NCI-H345 treated with DMSO at 0.1 percent for 48 hours (cell line): ENCODE data around the gene SLC41A3.

Experiments
- DNase-seq: peaks from one replicate; lab custom pipeline; 2025; ENCODE audit not compliant: unreplicated experiment; lab: John Stamatoyannopoulos, UW

Gene SLC41A3

GRCh38 chr3:126083913-126084767 lies at the start of gene SLC41A3:
TSS of gene SLC41A3 (minus strand) at chr3:126084124. CDS start at chr3:126068219, 15,905 bp downstream.
- peak; percentile 23 for DNase-seq

- no peak for DNase-seq
Measured at GRCh38 chr3:126133606-126134005, 49.7 kb upstream of the SLC41A3 start.

DNA sequence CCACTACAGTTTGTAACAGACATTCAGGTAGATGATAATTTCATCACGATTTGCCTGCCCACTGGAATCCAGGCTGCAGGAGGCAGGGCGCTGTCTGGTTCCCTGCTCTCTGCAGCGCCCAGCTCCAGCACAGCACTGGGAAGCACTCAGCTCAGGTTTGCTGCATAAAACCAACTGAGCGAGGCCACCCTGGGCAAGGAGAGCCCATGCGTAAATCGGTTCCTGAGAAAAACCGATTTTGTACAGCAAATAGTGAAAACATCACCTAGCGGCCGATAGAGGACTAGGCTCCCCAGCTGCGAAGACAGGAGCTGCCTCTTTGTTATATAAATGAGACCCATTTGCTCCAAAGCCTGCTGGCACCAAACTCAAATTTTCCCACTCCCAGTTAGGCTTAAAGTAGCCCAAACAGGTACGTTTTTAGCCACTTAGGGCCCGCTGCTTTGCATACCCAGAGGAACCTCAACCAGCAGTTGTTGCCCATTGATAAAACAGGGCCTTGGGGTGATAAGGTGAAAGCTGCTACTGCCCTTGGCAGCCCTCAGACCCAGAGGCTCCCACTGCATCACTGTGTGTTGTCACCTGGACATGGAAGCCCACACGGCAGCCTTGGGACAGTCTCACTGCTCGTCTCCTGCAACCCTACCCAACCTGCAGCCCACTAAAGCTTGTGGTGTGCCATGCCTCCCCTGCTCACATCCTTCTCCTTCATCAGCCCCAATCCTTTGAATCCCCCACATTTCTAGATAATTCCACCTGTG lies 49.0 kb upstream of the SLC41A3 start:
- DNase-seq, result no peak

- DNase-seq, result no peak
Measured at GRCh38 chr3:126131881-126132750, 48.2 kb upstream of the SLC41A3 start.

DNA sequence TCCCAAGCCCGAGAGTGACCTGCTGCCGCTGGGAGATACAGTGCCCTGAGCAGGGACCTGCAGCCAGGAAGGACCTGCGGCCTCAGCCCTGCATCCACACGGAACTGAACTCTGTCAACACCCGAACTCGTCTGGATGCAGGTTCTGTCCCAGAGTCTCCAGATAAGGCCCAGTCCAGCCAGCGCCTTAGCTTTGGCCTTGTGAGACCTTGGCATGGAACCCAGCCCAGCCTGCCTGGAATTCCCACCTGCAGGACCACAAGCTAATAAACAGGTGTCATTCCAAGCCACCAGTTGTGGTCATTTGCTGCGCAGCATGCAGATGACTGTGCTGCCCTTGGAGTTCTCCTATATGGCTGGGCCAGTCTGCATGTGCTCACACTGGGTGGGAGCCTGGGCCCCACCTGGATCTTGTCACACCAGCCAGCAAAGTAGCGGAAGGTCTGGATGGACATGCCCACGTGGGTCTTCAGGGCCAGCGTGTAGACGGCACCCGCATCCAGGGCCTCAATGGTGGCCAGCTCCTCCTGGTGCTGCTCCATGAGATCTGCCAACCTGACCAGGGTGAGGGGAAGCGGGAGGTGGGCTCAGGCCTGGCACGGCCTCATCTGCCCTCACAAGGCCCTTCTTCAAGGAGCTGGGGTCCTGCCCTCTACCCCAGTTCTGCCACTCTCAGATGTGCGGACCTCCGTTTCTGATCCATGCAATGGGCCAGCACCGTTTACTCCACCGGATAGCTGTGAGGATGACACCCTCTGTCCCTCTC lies 47.2 kb upstream of the SLC41A3 start:
- DNase-seq, result no peak

- no peak for DNase-seq
Measured at GRCh38 chr3:126130081-126130855, 46.3 kb upstream of the SLC41A3 start.

DNA sequence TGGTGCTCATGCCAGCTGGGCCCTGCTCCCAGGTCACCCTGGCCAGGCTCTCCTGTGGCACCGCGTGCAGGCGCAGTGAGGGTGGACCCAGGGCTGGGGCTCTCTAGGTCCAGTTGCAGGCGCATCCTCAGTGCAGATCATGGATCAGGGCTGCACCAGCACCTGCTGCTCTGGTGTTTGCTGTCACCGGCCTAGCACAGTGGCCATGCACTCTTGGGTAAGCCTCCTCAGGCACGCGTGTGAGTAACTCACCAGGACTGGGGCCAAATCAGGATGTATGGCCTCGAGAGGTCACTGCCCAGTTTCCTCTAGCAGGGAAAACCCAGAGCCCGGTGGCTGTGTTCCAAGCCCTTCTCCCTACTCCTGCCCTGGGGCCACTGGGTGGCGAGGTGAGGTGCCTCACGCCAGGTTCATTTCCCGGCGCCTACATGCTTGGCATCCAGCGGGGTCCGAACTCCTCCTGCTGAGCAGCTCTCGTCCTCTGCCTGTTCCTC lies 45.5 kb upstream of the SLC41A3 start:
- DNase-seq, result no peak

GRCh38 chr3:126128504-126129397 lies 44.8 kb upstream of the SLC41A3 start:
- DNase-seq, result no peak

DNA sequence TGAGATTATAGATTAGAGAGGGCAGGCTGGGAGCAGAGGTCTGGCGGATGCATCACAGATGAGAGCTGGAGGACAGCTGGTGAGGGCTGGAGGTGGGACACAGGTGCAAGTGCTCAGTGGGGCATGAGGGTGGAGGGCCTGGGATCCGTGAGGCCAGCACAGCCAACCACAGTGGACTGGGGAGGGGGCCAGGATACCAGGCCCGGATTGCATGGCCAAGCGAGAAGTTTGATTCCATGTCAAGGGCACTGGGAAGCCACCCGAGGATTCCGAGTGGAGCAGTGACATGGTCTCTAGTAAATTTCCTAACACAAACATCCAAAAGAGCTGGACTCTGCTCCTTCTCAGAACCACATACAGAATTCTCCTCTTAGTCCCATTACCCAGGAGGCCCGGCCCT lies 44.0 kb upstream of the SLC41A3 start:
- no peak for DNase-seq

DNA sequence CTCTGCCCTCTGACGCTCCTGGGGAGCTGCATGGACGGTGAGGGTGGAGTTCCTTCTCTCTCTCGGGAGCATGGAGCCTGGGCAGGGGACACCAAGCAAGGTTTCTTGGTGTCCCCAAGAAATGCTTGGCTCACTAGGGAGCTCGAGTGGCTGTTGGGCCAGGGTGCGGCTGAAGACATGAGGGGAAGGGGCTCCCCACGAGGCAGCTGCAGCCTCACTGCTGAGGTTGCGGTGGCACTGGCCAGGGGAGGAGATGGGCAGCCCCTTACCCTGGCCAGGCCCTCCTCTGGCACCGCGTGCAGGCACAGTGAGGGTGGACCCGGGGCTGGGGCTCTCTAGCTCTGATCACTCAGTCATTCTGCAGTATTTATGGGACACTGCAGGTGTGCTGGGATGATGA lies 43.5 kb upstream of the SLC41A3 start:
- DNase-seq, result no peak

- no peak for DNase-seq
Measured at GRCh38 chr3:126126811-126127431, 43.0 kb upstream of the SLC41A3 start.

DNA sequence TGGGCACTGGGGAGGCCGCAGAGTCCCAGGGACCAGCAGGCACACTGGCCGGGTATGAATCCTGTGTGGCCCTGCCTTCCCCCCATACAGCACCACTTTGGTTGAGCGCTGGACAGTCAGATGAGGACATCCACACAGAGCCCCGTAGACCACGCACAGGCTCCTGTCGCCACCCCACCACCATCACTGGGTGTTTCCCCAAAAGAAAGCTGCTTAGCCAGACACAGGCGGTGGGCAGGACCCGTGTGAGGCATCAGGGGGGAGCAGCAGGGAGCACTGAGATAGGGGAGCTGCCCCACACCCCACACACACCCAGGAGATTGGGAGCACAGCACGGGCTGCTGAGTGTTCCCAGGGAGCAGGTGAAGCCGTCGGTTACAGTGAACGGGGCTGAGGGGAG lies 42.4 kb upstream of the SLC41A3 start:
- no peak for DNase-seq

GRCh38 chr3:126125781-126126251 lies 41.9 kb upstream of the SLC41A3 start:
- no peak for DNase-seq

GRCh38 chr3:126125341-126125740 lies 41.4 kb upstream of the SLC41A3 start:
- DNase-seq, result no peak

- no peak for DNase-seq
Measured at GRCh38 chr3:126124896-126125295, 41.0 kb upstream of the SLC41A3 start.

- DNase-seq, result no peak
Measured at GRCh38 chr3:126124148-126124868, 40.4 kb upstream of the SLC41A3 start.

GRCh38 chr3:126121632-126122031 lies 37.7 kb upstream of the SLC41A3 start:
- DNase-seq, result no peak
